Large intestine (tissue), 3 donors: ENCODE data around the gene CCDC172. TPM values are rescaled to one million over a fixed set of nuclear protein-coding genes. Genes with fewer than 3 reads are reported as not detected.
"Not testable (repeated sequence)": the region's sequence is repeated elsewhere in the genome, so short reads cannot be mapped to it uniquely, and the experiment has no call there.

ENCODE experiments used
- DNase-seq, 2 donors: peaks; one replicate each; pipeline versions ENCODE4 v3.0.0 to v3.0.0-alpha.2; 2013
- H3K27ac ChIP-seq: one replicate; pipeline ENCODE4 v1.5.1; 2013; ENCODE audit warnings: low read length
- H3K27me3 ChIP-seq: 2 replicates; pipeline ENCODE4 v1.6.1; 2013; ENCODE audit warnings: low read length; ENCODE audit not compliant: control insufficient read depth, insufficient read depth
- H3K36me3 ChIP-seq: 2 replicates; pipeline ENCODE4 v1.6.1; 2013; ENCODE audit warnings: low read length; ENCODE audit not compliant: control insufficient read depth, insufficient read depth
- H3K4me1 ChIP-seq: one replicate; pipeline ENCODE4 v1.6.1; 2013; ENCODE audit warnings: low read length; ENCODE audit not compliant: control insufficient read depth, insufficient read depth
- H3K4me3 ChIP-seq: one replicate; pipeline ENCODE4 v1.5.1; 2013; ENCODE audit warnings: low read length
- H3K9me3 ChIP-seq: one replicate; pipeline ENCODE4 v1.6.1; 2013; ENCODE audit warnings: mild to moderate bottlenecking, low read depth, low read length, moderate library complexity; ENCODE audit not compliant: control insufficient read depth
- WGBS: methylation state at CpG from one replicate; pipeline ENCODE4 v1.1.5; 2013; ENCODE audit warnings: low lambda C conversion rate; ENCODE audit not compliant: insufficient coverage; 5-methylcytosine and 5-hydroxymethylcytosine counted together
- polyA plus RNA-seq: library from polyadenylated mRNA; unstranded; fragments of 120-200 nt; gene quantifications from one replicate; pipeline ENCODE4 v1.2.1, GENCODE V29; 2013

CCDC172 gene
- polyA plus RNA-seq, 1 donor = not detected

DNA sequence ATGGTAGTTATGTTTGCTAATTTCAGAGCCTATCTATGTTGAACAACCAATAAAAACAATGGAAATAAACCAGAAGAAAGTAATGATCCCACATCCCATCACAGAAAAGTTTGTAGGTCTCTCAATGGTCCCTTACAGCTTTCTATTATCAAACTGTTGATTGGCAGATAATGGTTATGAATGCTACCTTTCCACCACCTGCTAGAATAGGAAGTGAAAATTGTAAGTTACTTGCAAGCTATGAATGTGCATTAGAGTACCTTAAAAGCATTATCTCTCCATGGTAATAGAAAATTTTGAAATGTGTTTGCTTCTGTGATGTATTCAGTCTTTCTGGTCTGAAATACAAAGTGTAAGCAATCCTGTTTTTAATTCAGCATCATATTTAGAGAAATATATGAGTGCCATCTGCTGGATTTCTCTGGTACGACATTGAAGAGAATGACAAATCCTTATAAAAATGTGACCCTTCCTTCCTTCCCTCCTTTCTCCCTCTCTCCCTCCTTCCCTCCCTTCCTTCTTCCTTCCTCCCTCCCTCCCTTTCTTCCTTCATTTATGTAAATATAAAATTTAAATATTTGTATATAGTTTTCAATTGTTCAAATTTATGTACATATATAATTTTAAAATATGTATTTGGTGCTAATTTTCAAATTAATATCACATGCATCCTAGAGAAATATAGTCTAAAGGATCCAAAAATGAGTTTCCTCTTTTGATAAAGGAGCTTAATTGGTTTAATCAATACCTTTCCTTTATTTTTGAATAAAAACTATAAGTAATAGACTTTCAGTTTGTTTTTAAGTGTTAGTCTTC, 62.0 kb downstream of the CCDC172 start:
- Histone ChIP-seq H3K4me3 (no peak overlapping the region), H3K27me3 (no peaks in the 10 kb centered on the region), H3K27ac (no peak overlapping the region), H3K9me3 (no peaks in the 10 kb centered on the region), H3K4me1 (no peaks in the 10 kb centered on the region), H3K36me3 (no peaks in the 10 kb centered on the region)
- peak in 1 of 2 donors; percentile 4 for DNase-seq
- WGBS = no CpG with 5 or more reads among the region's 1 CpG

DNA sequence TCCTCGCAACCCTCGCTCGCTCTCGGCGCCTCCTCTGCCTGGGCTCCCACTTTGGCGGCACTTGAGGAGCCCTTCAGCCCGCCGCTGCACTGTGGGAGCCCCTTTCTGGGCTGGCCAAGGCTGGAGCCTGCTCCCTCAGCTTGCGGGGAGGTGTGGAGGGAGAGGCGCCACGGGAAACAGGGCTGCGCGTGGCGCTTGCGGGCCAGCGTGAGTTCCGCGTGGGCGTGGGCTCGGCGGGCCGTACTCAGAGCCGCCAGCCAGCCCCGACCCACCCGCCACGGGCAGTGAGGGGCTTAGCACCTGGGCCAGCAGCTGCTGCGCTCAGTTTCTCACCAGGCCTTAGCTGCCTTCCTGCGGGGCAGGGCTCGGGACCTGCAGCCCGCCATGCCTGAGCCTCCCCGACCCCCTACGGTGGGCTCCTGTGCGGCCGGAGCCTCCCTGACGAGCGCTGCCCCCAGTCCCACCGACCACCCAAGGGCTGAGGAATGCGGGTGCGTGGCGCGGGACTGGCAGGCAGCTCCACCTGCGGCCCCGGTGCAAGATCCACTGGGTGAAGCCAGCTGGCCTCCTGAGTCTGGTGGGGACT, 69.1 kb downstream of the CCDC172 start:
- not testable (repeated sequence) for H3K36me3 ChIP-seq, H3K4me1 ChIP-seq, H3K9me3 ChIP-seq, DNase-seq, H3K27me3 ChIP-seq, H3K27ac ChIP-seq, H3K4me3 ChIP-seq
- no CpG with 5 or more reads among the region's 43 CpGs for WGBS

DNA sequence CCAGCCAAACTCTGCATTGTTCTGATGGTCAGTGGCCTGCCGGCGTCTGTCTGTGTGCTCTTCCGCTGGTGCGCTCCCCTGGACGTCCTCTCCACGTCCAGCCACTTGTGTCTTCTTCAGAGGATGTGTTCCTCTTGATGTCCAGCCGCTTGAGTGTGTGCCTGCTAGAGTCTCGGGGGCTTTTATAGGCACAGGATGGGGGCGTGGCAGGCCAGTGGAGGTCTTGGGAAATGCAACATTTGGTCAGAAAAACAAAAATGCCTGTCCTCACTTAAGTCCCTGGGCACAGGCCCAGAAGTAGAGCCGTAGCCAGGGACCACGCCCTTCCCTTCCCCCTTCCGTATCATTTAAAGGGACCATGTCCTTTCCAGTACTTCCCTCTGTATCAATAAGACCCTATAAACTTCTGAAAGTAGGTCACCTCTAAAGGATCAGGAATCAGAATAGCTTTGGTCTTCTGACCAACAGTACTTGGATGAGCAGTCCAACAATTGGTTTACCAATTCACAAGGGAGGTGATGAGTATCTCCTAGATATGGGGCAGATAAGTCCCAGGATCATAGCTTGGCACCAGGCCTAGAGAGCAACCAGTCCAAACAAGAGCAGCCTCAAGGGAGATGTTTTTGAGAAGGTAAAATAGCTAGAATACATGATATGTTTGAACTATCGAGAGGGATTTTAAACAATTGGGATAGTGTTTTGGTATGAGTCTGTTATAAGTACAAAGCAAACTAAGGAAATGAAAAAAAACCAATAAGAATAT, 71.2 kb downstream of the CCDC172 start:
- Histone ChIP-seq H3K27me3 (no peaks in the 10 kb centered on the region), H3K4me1 (no peaks in the 10 kb centered on the region), H3K36me3 (no peaks in the 10 kb centered on the region), H3K27ac (no peak overlapping the region), H3K9me3 (peaks cover 6% of the 10 kb centered on the region), H3K4me3 (no peak overlapping the region)
- WGBS = 78% methylated on average over 6 of the region's 13 CpGs
- DNase-seq = no peak

DNA sequence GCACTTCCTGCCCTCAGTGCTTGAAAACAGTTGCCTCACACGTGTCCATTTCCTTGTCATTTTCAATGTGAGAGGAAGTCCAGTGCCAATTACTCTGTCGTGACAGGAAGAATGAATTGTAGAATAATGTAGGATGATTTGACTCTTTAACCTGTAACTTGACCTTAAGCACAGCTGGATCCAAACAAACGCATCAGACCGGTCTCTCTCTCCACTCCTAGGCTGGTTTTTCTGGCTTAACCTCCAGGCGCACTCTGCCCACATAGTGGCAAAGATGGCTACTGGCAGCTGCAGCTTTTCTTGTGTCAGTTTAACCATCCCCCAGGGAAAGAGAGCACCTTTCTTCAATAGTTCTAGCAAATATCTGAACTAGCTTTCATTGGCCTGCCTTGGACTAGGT, 74.0 kb downstream of the CCDC172 start:
- no CpG with 5 or more reads among the region's 5 CpGs for WGBS
- no peaks in the 10 kb centered on the region for H3K36me3 ChIP-seq
- no peak overlapping the region for H3K27ac ChIP-seq
- DNase-seq = no peak
- no peaks in the 10 kb centered on the region for H3K27me3 ChIP-seq
- H3K9me3 ChIP-seq = peaks cover 3% of the 10 kb centered on the region
- H3K4me3 ChIP-seq = no peak overlapping the region
- no peaks in the 10 kb centered on the region for H3K4me1 ChIP-seq

DNA sequence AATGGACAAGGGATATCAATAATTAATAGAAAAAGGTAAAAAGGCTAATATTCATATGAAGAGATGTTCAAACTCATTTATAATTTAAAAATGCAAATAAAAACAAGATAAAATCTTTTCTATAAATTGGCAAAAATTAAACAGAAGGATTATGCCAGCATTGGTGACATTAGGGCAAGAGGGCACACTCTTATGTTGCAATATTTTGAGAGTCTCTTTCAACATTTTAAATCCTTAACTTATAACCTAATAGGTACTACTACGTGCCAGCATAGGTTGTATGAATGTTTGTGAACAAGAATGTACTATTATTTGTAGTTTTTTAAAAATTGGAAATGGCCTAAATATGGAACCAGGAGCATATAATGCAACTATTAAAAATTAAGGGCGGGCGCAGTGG, 78.6 kb downstream of the CCDC172 start:
- Histone ChIP-seq H3K27ac (no peak overlapping the region), H3K4me1 (no peaks in the 10 kb centered on the region), H3K36me3 (no peaks in the 10 kb centered on the region), H3K27me3 (no peaks in the 10 kb centered on the region), H3K4me3 (no peak overlapping the region), H3K9me3 (no peaks in the 10 kb centered on the region)
- no CpG with 5 or more reads among the region's 3 CpGs for WGBS
- no peak for DNase-seq

DNA sequence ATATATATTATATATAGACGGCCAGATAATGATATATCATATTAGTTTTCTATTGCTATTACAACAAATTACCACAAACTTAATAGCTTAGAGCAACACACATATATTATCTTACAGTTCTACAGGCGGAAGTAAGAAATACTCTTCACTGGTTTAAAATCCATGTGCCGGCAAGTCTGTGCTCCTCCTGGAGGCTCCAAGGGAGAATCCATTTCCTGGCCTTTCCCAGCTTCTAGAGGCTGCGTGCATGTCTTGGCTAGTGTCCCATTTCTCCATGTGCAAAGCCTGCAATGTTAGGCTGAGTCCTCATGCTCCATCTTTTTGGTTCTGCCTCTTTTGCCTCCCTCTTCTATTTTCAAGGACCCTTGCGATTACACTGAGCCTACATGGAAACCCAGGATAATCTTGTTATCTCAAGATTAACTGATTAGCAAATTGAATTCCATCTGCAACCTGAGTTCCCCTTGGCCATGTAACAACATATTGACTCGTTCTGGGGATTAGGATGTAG, 79.5 kb downstream of the CCDC172 start:
- H3K9me3 ChIP-seq = no peaks in the 10 kb centered on the region
- H3K27me3 ChIP-seq = no peaks in the 10 kb centered on the region
- H3K4me3 ChIP-seq = no peak overlapping the region
- no CpG with 5 or more reads among the region's 6 CpGs for WGBS
- H3K27ac ChIP-seq = no peak overlapping the region
- no peak for DNase-seq
- H3K4me1 ChIP-seq = no peaks in the 10 kb centered on the region
- H3K36me3 ChIP-seq = no peaks in the 10 kb centered on the region

DNA sequence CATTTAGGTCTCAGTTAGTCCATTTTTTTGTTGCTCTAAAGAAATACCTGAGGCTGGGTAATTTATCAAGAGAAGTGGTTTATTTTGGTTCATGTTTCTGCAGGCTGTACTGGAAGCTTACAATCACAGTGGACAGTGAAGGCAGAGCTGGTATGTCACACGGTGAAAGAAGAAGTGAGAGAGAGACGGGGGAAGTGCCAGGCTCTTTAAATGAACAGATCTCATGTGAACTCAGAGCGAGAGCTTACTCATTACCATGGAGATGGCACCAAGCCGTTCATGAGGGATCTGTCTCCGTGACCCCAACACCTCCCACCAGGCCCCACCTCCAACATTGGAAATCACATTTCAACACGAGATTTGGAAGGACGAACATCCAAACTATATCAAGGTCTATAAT, 84.5 kb downstream of the CCDC172 start:
- no peaks in the 10 kb centered on the region for H3K9me3 ChIP-seq
- no CpG with 5 or more reads among the region's 7 CpGs for WGBS
- H3K27ac ChIP-seq = no peak overlapping the region
- H3K36me3 ChIP-seq = no peaks in the 10 kb centered on the region
- no peaks in the 10 kb centered on the region for H3K27me3 ChIP-seq
- no peak for DNase-seq
- no peaks in the 10 kb centered on the region for H3K4me1 ChIP-seq
- no peak overlapping the region for H3K4me3 ChIP-seq

DNA sequence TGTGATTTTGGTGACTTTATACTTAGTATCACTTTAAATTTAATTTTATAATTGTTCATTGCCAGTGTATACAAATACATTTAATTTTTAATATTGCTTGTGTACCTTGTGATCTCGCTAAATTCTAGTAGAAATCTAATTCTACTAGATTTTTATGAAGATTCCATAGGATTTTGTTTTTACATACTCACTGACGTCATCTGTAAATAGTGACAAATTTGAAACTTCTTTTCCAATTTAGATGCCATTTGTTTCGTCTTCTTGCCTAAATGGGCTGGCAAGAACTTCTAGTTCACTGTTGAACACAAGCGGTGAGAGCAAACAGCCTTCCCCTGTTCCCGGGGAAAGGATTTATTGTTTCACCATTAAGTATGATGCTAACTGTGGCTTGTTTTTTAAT, 86.1 kb downstream of the CCDC172 start:
- Histone ChIP-seq H3K27me3 (no peaks in the 10 kb centered on the region), H3K36me3 (no peaks in the 10 kb centered on the region), H3K4me3 (no peak overlapping the region), H3K4me1 (no peaks in the 10 kb centered on the region), H3K9me3 (no peaks in the 10 kb centered on the region), H3K27ac (no peak overlapping the region)
- 83% methylated on average over 3 of the region's 5 CpGs for WGBS
- no peak for DNase-seq

DNA sequence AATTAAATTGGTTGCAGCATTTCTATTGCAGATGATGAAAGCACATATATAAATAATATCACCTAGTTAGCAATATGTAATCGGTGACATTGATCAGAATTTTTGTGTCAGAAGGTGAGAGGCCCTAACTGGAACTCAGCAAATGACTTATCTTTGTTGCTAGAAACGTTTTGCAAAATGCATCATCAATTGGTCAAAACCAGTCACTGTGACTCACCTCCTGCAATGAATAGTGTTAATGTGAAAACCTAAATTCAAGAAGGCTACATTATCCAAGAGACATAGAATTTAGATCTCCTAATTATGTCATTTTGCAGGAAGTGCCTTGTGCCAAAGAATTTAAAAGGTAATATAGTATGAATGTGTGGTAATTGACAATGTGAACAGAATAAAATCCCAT, 93.6 kb downstream of the CCDC172 start:
- DNase-seq = no peak
- H3K27ac ChIP-seq = no peak overlapping the region
- no peaks in the 10 kb centered on the region for H3K9me3 ChIP-seq
- WGBS = 100% methylated on average over 1 of the region's 2 CpGs
- H3K36me3 ChIP-seq = no peaks in the 10 kb centered on the region
- H3K27me3 ChIP-seq = no peaks in the 10 kb centered on the region
- H3K4me1 ChIP-seq = no peaks in the 10 kb centered on the region
- H3K4me3 ChIP-seq = no peak overlapping the region

DNA sequence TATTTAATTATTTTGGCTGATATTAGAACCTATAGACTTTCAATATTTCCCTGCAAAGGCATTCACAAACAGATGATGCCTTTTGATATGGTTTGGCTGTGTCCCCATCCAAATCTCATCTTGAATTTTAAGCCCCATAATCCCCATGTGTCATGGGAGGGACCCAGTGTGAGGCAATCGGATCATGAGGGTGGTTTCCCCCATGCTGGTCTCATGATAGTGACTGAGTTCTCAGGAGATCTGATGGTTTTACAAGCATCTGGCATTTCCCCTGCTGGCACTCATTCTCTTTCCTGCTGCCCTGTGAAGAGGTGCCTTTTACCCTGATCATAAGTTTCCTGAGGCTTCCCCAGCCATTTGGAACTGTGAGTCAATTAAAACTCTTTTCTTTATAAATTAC, 94.1 kb downstream of the CCDC172 start:
- H3K27me3 ChIP-seq = no peaks in the 10 kb centered on the region
- WGBS = no CpG with 5 or more reads among the region's 1 CpG
- H3K4me3 ChIP-seq = no peak overlapping the region
- H3K4me1 ChIP-seq = no peaks in the 10 kb centered on the region
- H3K9me3 ChIP-seq = no peaks in the 10 kb centered on the region
- H3K36me3 ChIP-seq = no peaks in the 10 kb centered on the region
- DNase-seq = no peak
- H3K27ac ChIP-seq = no peak overlapping the region
